Tongue (tissue), 2 donors: ENCODE measurements around the gene SPPL2B. TPM values are rescaled to one million over a fixed set of nuclear protein-coding genes. Genes with fewer than 3 reads are reported as not detected.
"Not testable (repeated sequence)": the region's sequence is repeated elsewhere in the genome, so short reads cannot be mapped to it uniquely, and the experiment has no call there.

Experiments
- DNase-seq: peaks from one replicate; pipeline ENCODE4 v3.0.0-alpha.2; 2015
- total RNA-seq: library from RNA; depleted of rRNA; stranded (reverse); fragments of >200 nt; gene quantifications from one replicate; pipeline ENCODE4 v1.2.3, GENCODE V29; 2014

SPPL2B gene
- total RNA-seq, 1 donor from 2014 or later: 49.2 TPM

DNA sequence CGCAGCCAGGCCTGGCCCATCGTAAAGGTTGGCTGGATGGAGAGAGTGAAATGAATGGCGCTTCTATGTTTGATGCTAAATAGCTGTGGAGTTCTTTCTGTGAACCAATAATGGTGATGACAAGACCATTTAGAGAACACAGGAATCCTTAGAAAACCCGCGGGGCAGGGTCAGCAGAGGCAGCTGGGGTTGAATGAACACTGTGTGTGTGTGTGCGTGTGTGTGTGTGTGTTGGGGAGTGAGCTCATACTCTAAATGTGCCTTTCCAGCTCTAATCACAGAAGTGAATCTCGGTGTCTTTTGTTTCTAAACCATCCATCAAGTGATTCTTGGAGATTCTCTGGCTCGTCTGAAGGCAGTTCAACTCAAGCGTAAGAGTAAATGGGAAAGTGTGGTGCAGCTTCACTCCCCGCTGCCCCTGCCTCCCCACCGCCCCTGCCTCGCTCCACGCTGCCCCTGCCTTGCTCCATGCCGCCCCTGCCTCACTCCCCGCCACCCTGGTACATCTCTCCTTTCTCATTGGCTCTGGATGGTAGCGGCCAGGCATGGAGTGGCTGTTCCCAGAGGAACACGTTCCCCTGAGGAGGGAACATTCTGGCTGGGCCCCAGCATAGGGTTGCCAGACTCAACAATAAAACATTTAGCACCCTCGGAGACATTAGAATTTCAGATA, 52.8 kb downstream of the SPPL2B start:
- DNase-seq: peak; percentile 57

DNA sequence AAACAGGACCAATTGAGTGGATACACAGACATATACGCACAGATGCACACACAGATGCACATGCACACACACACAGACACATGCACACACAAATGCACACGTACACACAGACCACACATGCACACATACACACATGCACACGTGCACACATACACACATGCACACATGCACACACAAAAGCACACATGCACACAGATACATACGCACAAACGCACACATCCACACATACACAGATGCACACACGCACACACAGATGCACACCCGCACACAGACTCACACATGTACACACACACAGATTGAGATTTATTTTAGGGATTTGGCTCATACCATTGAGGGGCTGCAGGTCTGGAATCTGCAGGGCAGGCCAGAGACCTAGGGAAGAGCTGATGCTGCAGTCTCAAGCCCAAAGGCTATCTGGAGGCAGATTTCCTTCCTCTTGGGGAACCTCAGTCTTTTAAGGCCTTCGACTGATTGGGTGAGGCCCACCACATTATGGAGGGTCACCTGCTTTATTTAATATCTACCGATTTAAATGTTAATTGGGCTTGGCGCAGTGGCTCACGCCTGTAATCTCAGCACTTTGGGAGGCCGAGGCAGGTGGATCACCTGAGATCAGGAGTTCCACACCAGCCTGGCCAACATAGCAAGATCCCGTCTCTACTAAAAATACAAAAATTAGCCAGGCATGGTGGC, 54.2 kb downstream of the SPPL2B start:
- DNase-seq: no peak

DNA sequence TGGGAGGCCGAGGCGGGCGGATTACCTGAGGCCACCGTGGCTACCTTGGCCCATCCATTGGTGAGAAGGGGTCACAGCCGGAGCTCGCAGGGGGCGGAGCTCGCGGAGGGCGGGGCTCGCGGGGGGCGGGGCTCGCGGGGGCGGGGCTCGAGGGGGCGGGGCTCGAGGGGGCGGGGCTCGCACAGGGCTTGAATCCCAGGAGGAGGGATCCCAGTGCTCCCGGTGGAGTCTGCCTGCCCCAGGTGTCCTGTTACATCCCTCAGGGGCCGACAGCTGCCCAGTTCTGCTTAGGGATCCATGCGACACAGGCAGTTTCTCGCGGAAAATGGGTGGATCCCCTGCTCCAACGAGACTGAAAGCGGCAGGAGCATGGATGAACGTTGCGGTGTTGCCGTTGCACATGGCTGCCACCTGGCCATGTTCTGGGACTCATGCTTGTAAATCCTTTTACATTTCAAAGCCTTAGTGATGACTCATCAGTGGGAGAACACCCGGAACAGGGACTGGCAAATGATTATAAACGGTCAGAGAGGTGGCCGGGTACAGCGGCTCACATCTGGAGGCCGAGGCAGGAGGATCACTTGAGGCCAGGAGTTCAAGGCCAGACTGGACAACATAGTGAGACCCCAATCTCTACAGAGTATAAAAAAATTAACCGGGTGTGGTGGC, 56.7 kb downstream of the SPPL2B start:
- DNase-seq: peak; percentile 30

GRCh38 chr19:2387367-2388288, 59.1 kb downstream of the SPPL2B start:
- DNase-seq: no peak

GRCh38 chr19:2389594-2389993, 61.1 kb downstream of the SPPL2B start:
- DNase-seq: no peak

DNA sequence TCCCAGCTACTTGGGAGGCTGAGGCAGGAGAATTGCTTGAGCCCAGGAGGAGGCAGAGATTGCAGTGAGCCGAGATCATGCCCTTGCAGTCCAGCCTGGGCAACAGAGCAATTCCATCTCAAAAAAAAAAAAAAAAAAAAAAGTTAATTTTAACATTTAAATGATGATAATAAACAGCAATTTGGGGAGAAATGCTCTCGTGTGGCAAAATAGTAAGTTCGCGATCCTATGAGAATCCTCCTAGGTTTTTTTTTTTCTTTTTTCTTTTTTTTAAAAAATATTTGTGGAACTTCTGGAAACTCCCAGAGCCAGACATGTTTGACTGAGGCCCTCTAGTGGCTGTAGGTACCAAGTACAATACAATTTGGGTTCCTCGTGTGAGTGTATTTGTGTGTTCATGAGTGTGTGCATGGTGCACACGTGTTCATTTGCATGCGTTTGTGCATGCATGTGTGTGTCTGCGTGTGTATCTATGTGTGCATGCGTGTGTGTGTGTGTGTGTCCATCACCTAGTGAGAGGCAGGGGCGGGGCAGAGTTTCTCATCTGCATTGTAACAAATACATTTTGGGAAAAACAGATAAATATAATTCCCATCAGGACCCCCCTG, 62.7 kb downstream of the SPPL2B start:
- peak; percentile 77 for DNase-seq

- no peak for DNase-seq
These were observed 63.9 kb downstream of the SPPL2B start for GRCh38 chr19:2392366-2392765.

DNA sequence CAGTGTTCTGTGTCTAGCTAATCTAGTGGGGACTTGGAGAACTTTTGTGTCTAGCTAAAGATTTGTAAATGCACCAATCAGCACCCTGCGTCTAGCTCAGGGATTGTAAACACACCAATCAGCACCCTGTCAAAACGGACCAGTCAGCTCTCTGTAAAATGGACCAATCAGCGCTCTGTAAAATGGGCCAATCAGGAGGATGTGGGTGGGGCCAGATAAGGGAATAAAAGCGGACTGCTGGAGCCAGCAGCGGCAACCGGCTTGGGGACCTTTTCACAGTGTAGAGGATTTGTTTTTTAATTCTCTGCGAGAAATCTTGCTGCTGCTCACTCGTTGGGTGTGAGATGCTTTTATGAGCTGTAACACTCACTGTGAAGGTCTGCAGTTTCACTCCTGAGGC, 64.4 kb downstream of the SPPL2B start:
- DNase-seq: not testable (repeated sequence)

- DNase-seq: no peak
These were observed 65.6 kb downstream of the SPPL2B start for GRCh38 chr19:2394054-2394441.

- no peak for DNase-seq
These were observed 66.2 kb downstream of the SPPL2B start for GRCh38 chr19:2394442-2395292.

- not testable (repeated sequence) for DNase-seq
These were observed 66.9 kb downstream of the SPPL2B start for GRCh38 chr19:2395293-2395829.

- not testable (repeated sequence) for DNase-seq
These were observed 68.7 kb downstream of the SPPL2B start for GRCh38 chr19:2397173-2397572.

GRCh38 chr19:2398735-2399305, 70.3 kb downstream of the SPPL2B start:
- no peak for DNase-seq

GRCh38 chr19:2399582-2399981, 71.1 kb downstream of the SPPL2B start:
- no peak for DNase-seq

Other genes starting within 250 kb of the SPPL2B start
- 24.4 TPM for gene MOB3A, start 232.4 kb upstream of the SPPL2B start, total RNA-seq
- gene IZUMO4, start 231.8 kb upstream of the SPPL2B start, total RNA-seq: 3.1 TPM
- 44.9 TPM for gene AP3D1, start 177.1 kb upstream of the SPPL2B start, total RNA-seq
- 16.9 TPM for gene DOT1L, start 164.8 kb upstream of the SPPL2B start, total RNA-seq
- 88.1 TPM for gene PLEKHJ1, start 92.4 kb upstream of the SPPL2B start, total RNA-seq
- 44.8 TPM for gene SF3A2, start 91.9 kb upstream of the SPPL2B start, total RNA-seq
- gene AMH, start 79.4 kb upstream of the SPPL2B start, total RNA-seq: 1.4 TPM
- gene JSRP1, start 72.3 kb upstream of the SPPL2B start, total RNA-seq: 67.8 TPM
- gene PEAK3, start 46.5 kb upstream of the SPPL2B start, total RNA-seq: not detected
- gene LINGO3, start 20.5 kb upstream of the SPPL2B start, total RNA-seq: 0.21 TPM
- 88.5 TPM for gene LSM7, start 98 bp upstream of the SPPL2B start, total RNA-seq
- gene TMPRSS9, start 31.6 kb downstream of the SPPL2B start, total RNA-seq: 0.31 TPM
- 47.2 TPM for gene TIMM13, start 98.9 kb downstream of the SPPL2B start, total RNA-seq
- gene LMNB2, start 128.3 kb downstream of the SPPL2B start, total RNA-seq: 71.3 TPM
- 32.4 TPM for gene GADD45B, start 147.4 kb downstream of the SPPL2B start, total RNA-seq